DOHH2 (cell line): ENCODE results near the gene CLN6.
"Not testable (repeated sequence)": the region's sequence is repeated elsewhere in the genome, so short reads cannot be mapped to it uniquely, and the experiment has no call there.

ENCODE experiments used
- H3F3A ChIP-seq: fragments of 200-600 bp; sonication (generic), shearing (Covaris generic); 2 replicates; pipeline ENCODE4 v1.6.0; 2016; ENCODE audit warnings: antibody characterized with exemption, mild to moderate bottlenecking; ENCODE audit not compliant: control insufficient read depth, insufficient read depth
- H3K27ac ChIP-seq: fragments of 200-600 bp; sonication (generic); 2 replicates; pipeline ENCODE4 v1.5.1; 2014; ENCODE audit warnings: low read depth, mild to moderate bottlenecking, low read length, moderate library complexity
- H3K27me3 ChIP-seq: fragments of 200-600 bp; sonication (generic); 2 replicates; pipeline ENCODE4 v1.6.1; 2014; ENCODE audit warnings: mild to moderate bottlenecking, low read length, mixed read lengths; ENCODE audit not compliant: control insufficient read depth
- H3K36me3 ChIP-seq: fragments of 200-600 bp; sonication (generic); 2 replicates; pipeline ENCODE4 v1.6.1; 2014; ENCODE audit warnings: mild to moderate bottlenecking, low read length, moderate library complexity, mixed read lengths; ENCODE audit not compliant: control insufficient read depth
- H3K4me1 ChIP-seq: fragments of 200-600 bp; sonication (generic); 2 replicates; pipeline ENCODE4 v1.6.1; 2014; ENCODE audit warnings: mild to moderate bottlenecking, low read length, mixed read lengths; ENCODE audit not compliant: control insufficient read depth
- H3K4me2 ChIP-seq: fragments of 200-600 bp; sonication (generic); 2 replicates; pipeline ENCODE4 v1.6.0; 2014; ENCODE audit warnings: mild to moderate bottlenecking, low read length, moderate library complexity
- H3K4me3 ChIP-seq: fragments of 200-600 bp; sonication (generic); 2 replicates; pipeline ENCODE4 v1.5.1; 2014; ENCODE audit warnings: mild to moderate bottlenecking, low read length, mixed read lengths
- H3K79me2 ChIP-seq: fragments of 200-600 bp; sonication (generic); 2 replicates; pipeline ENCODE4 v1.6.1; 2014; ENCODE audit warnings: mild to moderate bottlenecking, low read length, mixed read lengths; ENCODE audit not compliant: control insufficient read depth
- H3K9me2 ChIP-seq: fragments of 200-600 bp; sonication (generic); replicated peaks from 2 replicates; pipeline ENCODE4 v1.6.1; 2014; ENCODE audit warnings: mild to moderate bottlenecking, low read length, mixed read lengths; ENCODE audit not compliant: control insufficient read depth
- H3K9me3 ChIP-seq: fragments of 200-600 bp; sonication (generic); 2 replicates; pipeline ENCODE4 v1.6.1; 2014; ENCODE audit warnings: antibody characterized with exemption, low read length, mixed read lengths; ENCODE audit not compliant: control insufficient read depth, insufficient read depth
- H4K20me1 ChIP-seq: fragments of 200-600 bp; sonication (generic); 2 replicates; pipeline ENCODE4 v1.6.0; 2014; ENCODE audit warnings: low read depth, mild to moderate bottlenecking, antibody characterized with exemption, low read length, moderate library complexity; ENCODE audit not compliant: control insufficient read depth, insufficient read depth
- CTCF ChIP-seq: fragments of 200-600 bp; sonication (generic); IDR thresholded peaks from one replicate; pipeline ENCODE4 v1.5.1; 2014; ENCODE audit warnings: antibody characterized with exemption, mild to moderate bottlenecking, low read depth, low read length; ENCODE audit not compliant: poor library complexity, severe bottlenecking
- EZH2phosphoT487 ChIP-seq: fragments of 200-600 bp; sonication (generic); IDR thresholded peaks from 2 replicates; pipeline ENCODE4 v1.6.1; 2017; ENCODE audit warnings: borderline replicate concordance, mild to moderate bottlenecking, antibody characterized with exemption, low read length, moderate library complexity, mixed read lengths

CLN6 gene

GRCh38 chr15:68203956-68204355 is 25.6 kb downstream of the CLN6 start:
- H3K9me2 ChIP-seq = no peaks in the 10 kb centered on the region
- H3K4me2 ChIP-seq = no peak overlapping the region
- no peaks in the 10 kb centered on the region for H3K9me3 ChIP-seq
- peaks cover 2% of the 10 kb centered on the region; the same call in 1 of the 2 replicates for H3K4me1 ChIP-seq
- H3K79me2 ChIP-seq = no peaks in the 10 kb centered on the region
- H3K27me3 ChIP-seq = no peaks in the 10 kb centered on the region
- TF ChIP-seq CTCF = no peak
- TF ChIP-seq EZH2phosphoT487 = no peak
- no peak overlapping the region for H3K4me3 ChIP-seq
- no peaks in the 10 kb centered on the region for H3F3A ChIP-seq
- no peaks in the 10 kb centered on the region; the same call in 1 of the 2 replicates for H3K36me3 ChIP-seq
- no peaks in the 10 kb centered on the region; the same call in 1 of the 2 replicates for H4K20me1 ChIP-seq
- no peak overlapping the region for H3K27ac ChIP-seq

- no peaks in the 10 kb centered on the region for H3K79me2 ChIP-seq
- H3F3A ChIP-seq = no peaks in the 10 kb centered on the region
- no peak overlapping the region for H3K4me2 ChIP-seq
- no peak overlapping the region for H3K27ac ChIP-seq
- no peaks in the 10 kb centered on the region for H3K9me3 ChIP-seq
- no peaks in the 10 kb centered on the region; the same call in 1 of the 2 replicates for H3K36me3 ChIP-seq
- no peaks in the 10 kb centered on the region for H3K9me2 ChIP-seq
- TF ChIP-seq CTCF (no peak), EZH2phosphoT487 (no peak)
- no peaks in the 10 kb centered on the region; the same call in 1 of the 2 replicates for H4K20me1 ChIP-seq
- H3K4me1 ChIP-seq = no peaks in the 10 kb centered on the region
- H3K4me3 ChIP-seq = no peak overlapping the region
- H3K27me3 ChIP-seq = no peaks in the 10 kb centered on the region
Measured at GRCh38 chr15:68203486-68203885, 26.0 kb downstream of the CLN6 start.

GRCh38 chr15:68202994-68203393 is 26.5 kb downstream of the CLN6 start:
- H3K79me2 ChIP-seq = not testable (repeated sequence)

GRCh38 chr15:68201879-68202261 is 27.7 kb downstream of the CLN6 start:
- H3K27ac ChIP-seq = no peak overlapping the region
- no peaks in the 10 kb centered on the region for H3K27me3 ChIP-seq
- no peaks in the 10 kb centered on the region; the same call in 1 of the 2 replicates for H4K20me1 ChIP-seq
- H3K79me2 ChIP-seq = no peaks in the 10 kb centered on the region
- no peaks in the 10 kb centered on the region; the same call in 1 of the 2 replicates for H3K36me3 ChIP-seq
- no peak overlapping the region for H3K4me2 ChIP-seq
- no peaks in the 10 kb centered on the region for H3K9me3 ChIP-seq
- H3K4me1 ChIP-seq = no peaks in the 10 kb centered on the region
- no peaks in the 10 kb centered on the region for H3K9me2 ChIP-seq
- no peak overlapping the region for H3K4me3 ChIP-seq
- no peaks in the 10 kb centered on the region for H3F3A ChIP-seq
- TF ChIP-seq EZH2phosphoT487 (no peak), CTCF (no peak)

More at GRCh38 chr15:68202994-68203393, 26.5 kb downstream of the CLN6 start:
- not testable (repeated sequence) for H4K20me1 ChIP-seq, H3K9me2 ChIP-seq, H3K4me2 ChIP-seq, H3K9me3 ChIP-seq, H3K27ac ChIP-seq, H3K4me3 ChIP-seq, H3K4me1 ChIP-seq, H3K36me3 ChIP-seq, H3F3A ChIP-seq, H3K27me3 ChIP-seq
